Hepatocyte (in vitro differentiated cells): ENCODE data around the gene DPYSL3.

ENCODE experiments used
- CTCF ChIP-seq: fragments of 200-600 bp; sonication (generic); IDR thresholded peaks from 2 replicates; pipeline ENCODE4 v1.5.1; 2016; ENCODE audit warnings: antibody characterized with exemption, mild to moderate bottlenecking; ENCODE audit not compliant: poor library complexity
- EZH2 ChIP-seq: fragments of 200-600 bp; sonication (generic); IDR thresholded peaks from 2 replicates; pipeline ENCODE4 v1.6.1; 2016; ENCODE audit warnings: antibody characterized with exemption, mild to moderate bottlenecking, borderline replicate concordance
- EZH2phosphoT487 ChIP-seq: fragments of 200-600 bp; sonication (generic); IDR thresholded peaks from one replicate; pipeline ENCODE4 v1.6.1; 2018; ENCODE audit warnings: antibody characterized with exemption, mild to moderate bottlenecking, low read depth, moderate library complexity; ENCODE audit not compliant: unreplicated experiment, severe bottlenecking

GRCh38 chr5:147340941-147341340, 168.9 kb downstream of the DPYSL3 start:
- no peak for TF ChIP-seq CTCF
- TF ChIP-seq EZH2 = no peak
- TF ChIP-seq EZH2phosphoT487 = no peak
